Gastrocnemius medialis (tissue), 4 donors: ENCODE measurements around the gene XYLT1. TPM values are rescaled to one million over a fixed set of nuclear protein-coding genes. Genes with fewer than 3 reads are reported as not detected.

ENCODE experiments used
- ATAC-seq, 2 donors: fragments of 150-250 bp; one replicate each; pipeline ENCODE4 v1.9.1; 2016
- DNase-seq, 2 donors: peaks; one replicate each; pipeline ENCODE4 v3.0.0-alpha.2; 2019
- H3K27ac ChIP-seq, 4 donors: fragments of 200-600 bp; sonication (generic); 1 replicate in 1 of 4; 2 replicates in 3 of 4; pipeline ENCODE4 v1.5.1; 2016 to 2018; ENCODE audit warnings: mild to moderate bottlenecking in 2 of 4, moderate library complexity in 1 of 4
- H3K27me3 ChIP-seq, 3 donors: fragments of 200-600 bp; sonication (generic) in 2 of 3; 1 replicate in 1 of 3; 2 replicates in 2 of 3; pipeline versions ENCODE4 v1.5.1 to v1.6.0; 2016 to 2019; ENCODE audit warnings: mild to moderate bottlenecking in 1 of 3, moderate library complexity in 1 of 3
- H3K36me3 ChIP-seq, 2 donors: fragments of 200-600 bp; sonication (generic) in 1 of 2; one replicate each; pipeline ENCODE4 v1.5.1; 2017 to 2018
- H3K4me1 ChIP-seq, 2 donors: fragments of 200-600 bp; sonication (generic) in 1 of 2; one replicate each; pipeline ENCODE4 v1.5.1; 2016 to 2017; ENCODE audit warnings: mild to moderate bottlenecking in 2 of 2
- H3K4me3 ChIP-seq, 4 donors: fragments of 200-600 bp; sonication (generic) in 3 of 4; 1 replicate in 1 of 4; 2 replicates in 3 of 4; pipeline ENCODE4 v1.5.1; 2016 to 2019; ENCODE audit warnings: mild to moderate bottlenecking in 2 of 4
- H3K9me3 ChIP-seq, 3 donors: fragments of 200-600 bp; sonication (generic) in 2 of 3; 1 replicate in 1 of 3; 2 replicates in 2 of 3; pipeline ENCODE4 v1.5.1; 2016 to 2019
- CTCF ChIP-seq, 5 experiments: fragments of 450-650 bp in 3 of 5; fragments of 200-600 bp in 2 of 5; sonication (generic) in 2 of 5; IDR thresholded peaks in 4 of 5; conservative IDR thresholded peaks in 1 of 5; 1 replicate in 4 of 5; 2 replicates in 1 of 5; pipeline ENCODE4 v1.5.1; 2016 to 2019; ENCODE audit warnings: antibody characterized with exemption in 5 of 5, mild to moderate bottlenecking in 3 of 5, moderate library complexity in 3 of 5
- POLR2A ChIP-seq, 2 donors: fragments of 450-650 bp; IDR thresholded peaks; one replicate each; pipeline ENCODE4 v1.6.1; 2017; ENCODE audit warnings: antibody characterized with exemption in 2 of 2, mild to moderate bottlenecking in 2 of 2, moderate library complexity in 2 of 2
- in situ Hi-C, 4 donors: fragments of 200-750 bp; cut with MboI; loops; one replicate each; pipeline versions ENCODE4 v1.15.0 to v1.8.0; 2017; ENCODE audit warnings: low sequenced_read_pairs in 4 of 4
- intact Hi-C: fragments of 100-400 bp; cut with DNase I; formaldehyde crosslinking; loops from one replicate; pipeline ENCODE4 v1.15.1; 2023; ENCODE audit warnings: low total_unique reads
- total RNA-seq, 4 donors: library from RNA; depleted of rRNA; stranded (reverse); fragments of >200 nt; gene quantifications; one replicate each; pipeline versions ENCODE4 v1.1.0 to v1.2.3, GENCODE V29; 2016

The XYLT1 gene
- total RNA-seq, 4 donors from 2014 or later = 0.87 to 7.9 (median 1.4) TPM

GRCh38 chr16:17193566-17194100, 277.1 kb downstream of the XYLT1 start:
- TF ChIP-seq CTCF (IDR thresholded peaks at IDR 0.05 in 4 of 5, conservative IDR thresholded peaks at IDR 0.05 in 1 of 5) = no peak
- TF ChIP-seq POLR2A (IDR thresholded peaks at IDR 0.05) = no peak
- no peaks in the 10 kb centered on the region for H3K4me1 ChIP-seq
- in situ Hi-C loops (loop anchor here in 1 of 4 donors (25.0 kb wide), 1 partner anchor 394 kb away; no protein-coding TSS in a partner anchor), intact Hi-C loops (loop anchor here (10.0 kb wide), 2 partner anchors 271 to 381 kb away; no protein-coding TSS in a partner anchor)
- H3K36me3 ChIP-seq = no peaks in the 10 kb centered on the region
- ATAC-seq = no peak
- no peak overlapping the region for H3K4me3 ChIP-seq
- no peaks in the 10 kb centered on the region for H3K9me3 ChIP-seq
- no peaks in the 10 kb centered on the region for H3K27me3 ChIP-seq
- H3K27ac ChIP-seq = no peak overlapping the region
- DNase-seq = no peak

GRCh38 chr16:17184026-17184425, 286.7 kb downstream of the XYLT1 start:
- Histone ChIP-seq H3K27me3 (no peaks in the 10 kb centered on the region), H3K4me3 (no peak overlapping the region), H3K4me1 (no peaks in the 10 kb centered on the region), H3K36me3 (no peaks in the 10 kb centered on the region), H3K9me3 (no peaks in the 10 kb centered on the region), H3K27ac (no peak overlapping the region)
- intact Hi-C loops = no loop called here
- ATAC-seq = no peak
- in situ Hi-C loops = loop anchor here in 1 of 4 donors (25.0 kb wide), 1 partner anchor 403 kb away; no protein-coding TSS in a partner anchor
- TF ChIP-seq POLR2A (IDR thresholded peaks at IDR 0.05) (no peak), CTCF (IDR thresholded peaks at IDR 0.05 in 4 of 5, conservative IDR thresholded peaks at IDR 0.05 in 1 of 5) (no peak)
- no peak for DNase-seq

- in situ Hi-C loops (loop anchor here in 1 of 4 donors (25.0 kb wide), 1 partner anchor 409 kb away; no protein-coding TSS in a partner anchor), intact Hi-C loops (no loop called here)
- ATAC-seq = no peak
- H3K4me3 ChIP-seq = no peak overlapping the region
- no peaks in the 10 kb centered on the region for H3K36me3 ChIP-seq
- DNase-seq = no peak
- no peaks in the 10 kb centered on the region for H3K9me3 ChIP-seq
- no peak for TF ChIP-seq CTCF (IDR thresholded peaks at IDR 0.05 in 4 of 5, conservative IDR thresholded peaks at IDR 0.05 in 1 of 5)
- TF ChIP-seq POLR2A (IDR thresholded peaks at IDR 0.05) = no peak
- H3K27me3 ChIP-seq = no peaks in the 10 kb centered on the region
- no peak overlapping the region for H3K27ac ChIP-seq
- no peaks in the 10 kb centered on the region for H3K4me1 ChIP-seq
These were observed 292.5 kb downstream of the XYLT1 start for GRCh38 chr16:17177959-17178905.

- H3K4me3 ChIP-seq = no peak overlapping the region
- H3K9me3 ChIP-seq = no peaks in the 10 kb centered on the region
- no peaks in the 10 kb centered on the region for H3K4me1 ChIP-seq
- TF ChIP-seq POLR2A (IDR thresholded peaks at IDR 0.05) (no peak), CTCF (IDR thresholded peaks at IDR 0.05 in 4 of 5, conservative IDR thresholded peaks at IDR 0.05 in 1 of 5) (no peak)
- H3K36me3 ChIP-seq = no peaks in the 10 kb centered on the region
- no peaks in the 10 kb centered on the region for H3K27me3 ChIP-seq
- H3K27ac ChIP-seq = no peak overlapping the region
- DNase-seq (no peak), ATAC-seq (no peak)
- in situ Hi-C loops (loop anchor here in 1 of 4 donors (25.0 kb wide), 1 partner anchor 410 kb away; no protein-coding TSS in a partner anchor), intact Hi-C loops (no loop called here)
These were observed 293.4 kb downstream of the XYLT1 start for GRCh38 chr16:17177242-17177958.
